ENCODE measurements around the gene SYMPK.

- TF ChIP-seq, protein P1, sequence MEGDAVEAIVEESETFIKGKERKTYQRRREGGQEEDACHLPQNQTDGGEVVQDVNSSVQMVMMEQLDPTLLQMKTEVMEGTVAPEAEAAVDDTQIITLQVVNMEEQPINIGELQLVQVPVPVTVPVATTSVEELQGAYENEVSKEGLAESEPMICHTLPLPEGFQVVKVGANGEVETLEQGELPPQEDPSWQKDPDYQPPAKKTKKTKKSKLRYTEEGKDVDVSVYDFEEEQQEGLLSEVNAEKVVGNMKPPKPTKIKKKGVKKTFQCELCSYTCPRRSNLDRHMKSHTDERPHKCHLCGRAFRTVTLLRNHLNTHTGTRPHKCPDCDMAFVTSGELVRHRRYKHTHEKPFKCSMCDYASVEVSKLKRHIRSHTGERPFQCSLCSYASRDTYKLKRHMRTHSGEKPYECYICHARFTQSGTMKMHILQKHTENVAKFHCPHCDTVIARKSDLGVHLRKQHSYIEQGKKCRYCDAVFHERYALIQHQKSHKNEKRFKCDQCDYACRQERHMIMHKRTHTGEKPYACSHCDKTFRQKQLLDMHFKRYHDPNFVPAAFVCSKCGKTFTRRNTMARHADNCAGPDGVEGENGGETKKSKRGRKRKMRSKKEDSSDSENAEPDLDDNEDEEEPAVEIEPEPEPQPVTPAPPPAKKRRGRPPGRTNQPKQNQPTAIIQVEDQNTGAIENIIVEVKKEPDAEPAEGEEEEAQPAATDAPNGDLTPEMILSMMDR (IDR thresholded peaks at IDR 0.05), result no peak
- no peak for TF ChIP-seq POLR2A (IDR thresholded peaks at IDR 0.05)
Observed at GRCh38 chr19:45825263-45825605, 37.7 kb downstream of the SYMPK start.

Measured in Peyer's patch (tissue), 4 donors.